Measurements from ENCODE around the gene PRICKLE1.

PRICKLE1 gene

DNA sequence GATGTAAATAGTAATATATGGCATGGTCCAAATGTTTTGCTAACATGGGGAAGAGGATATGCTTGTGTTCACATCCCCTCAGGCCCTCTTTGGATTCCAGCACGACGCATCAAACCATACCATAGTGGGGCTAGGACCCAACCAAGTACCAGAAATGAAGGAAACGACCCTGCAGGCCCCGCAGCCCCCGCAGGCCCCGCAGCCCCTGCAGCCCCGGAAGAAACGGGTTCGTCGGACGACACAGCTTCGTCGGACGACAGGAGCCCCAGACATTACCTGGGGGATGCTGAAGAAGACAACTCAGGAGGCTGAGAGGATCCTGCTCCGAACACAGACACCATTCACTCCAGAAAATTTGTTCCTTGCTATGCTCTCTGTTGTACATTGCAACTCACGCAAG lies 143.7 kb downstream of the PRICKLE1 start:
- DNase-seq, result no peak

DNA sequence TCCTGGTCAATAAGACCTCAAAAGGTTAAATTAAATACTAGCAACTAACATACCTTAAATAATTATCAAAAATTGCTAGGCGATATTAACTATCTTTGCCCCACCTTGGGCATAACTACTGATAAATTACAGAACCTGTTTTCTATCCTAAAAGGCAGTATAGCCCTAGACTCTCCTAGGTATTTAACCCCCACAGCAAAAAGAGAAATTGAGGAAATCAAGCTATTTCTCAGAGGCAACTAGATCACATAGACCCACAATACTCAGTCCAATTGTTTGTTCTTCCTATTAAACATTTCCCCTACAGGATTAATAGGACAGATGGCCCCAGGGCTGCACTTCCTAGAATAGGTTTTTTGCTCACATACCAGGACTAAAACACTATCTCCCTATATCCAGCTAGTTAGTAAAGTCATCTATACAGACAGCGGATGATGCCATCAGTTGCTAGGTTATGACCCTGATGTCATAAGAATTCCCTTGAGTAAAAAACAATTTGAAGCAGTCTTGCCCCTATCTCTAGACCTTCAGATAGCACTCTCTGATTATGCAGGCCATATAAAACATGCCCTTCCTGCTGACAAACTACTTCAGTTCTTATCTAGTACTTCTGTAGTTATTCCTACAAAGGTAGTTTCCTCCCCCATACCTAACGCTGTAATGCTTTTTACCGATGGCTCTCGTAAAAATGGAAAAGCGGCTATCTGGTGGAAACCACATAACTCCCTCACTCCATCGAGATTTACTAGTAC lies 145.2 kb downstream of the PRICKLE1 start:
- no peak for DNase-seq

- DNase-seq, result no peak
Observed at GRCh38 chr12:42442888-42443287, 146.7 kb downstream of the PRICKLE1 start.

- no peak for DNase-seq
Observed at GRCh38 chr12:42442311-42442759, 147.2 kb downstream of the PRICKLE1 start.

DNA sequence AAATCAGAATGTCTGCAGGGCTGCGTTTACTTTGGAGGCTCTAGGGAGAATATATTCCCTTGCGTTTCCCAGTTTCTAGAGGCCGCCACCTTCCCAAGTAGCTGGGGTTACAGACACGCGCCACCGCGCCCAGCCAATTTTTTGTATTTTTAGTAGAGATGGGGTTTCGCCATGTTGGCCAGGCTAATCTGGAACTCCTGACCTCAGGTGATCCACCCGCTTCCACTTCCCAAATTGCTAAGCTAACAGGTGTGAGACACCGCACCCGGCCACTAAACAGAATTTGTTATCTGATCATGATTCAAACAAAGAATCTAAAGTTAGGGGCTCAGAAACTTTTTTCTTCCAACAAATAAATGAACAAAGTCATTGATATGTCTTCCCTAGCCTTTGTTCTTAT lies 148.9 kb downstream of the PRICKLE1 start:
- DNase-seq, result no peak

GRCh38 chr12:42432517-42433140 lies 156.9 kb downstream of the PRICKLE1 start:
- DNase-seq, result no peak

- no peak for DNase-seq
Observed at GRCh38 chr12:42428850-42429249, 160.7 kb downstream of the PRICKLE1 start.

- DNase-seq, result no peak
Observed at GRCh38 chr12:42426746-42427145, 162.8 kb downstream of the PRICKLE1 start.

GRCh38 chr12:42422785-42423184 lies 166.8 kb downstream of the PRICKLE1 start:
- DNase-seq, result no peak

DNA sequence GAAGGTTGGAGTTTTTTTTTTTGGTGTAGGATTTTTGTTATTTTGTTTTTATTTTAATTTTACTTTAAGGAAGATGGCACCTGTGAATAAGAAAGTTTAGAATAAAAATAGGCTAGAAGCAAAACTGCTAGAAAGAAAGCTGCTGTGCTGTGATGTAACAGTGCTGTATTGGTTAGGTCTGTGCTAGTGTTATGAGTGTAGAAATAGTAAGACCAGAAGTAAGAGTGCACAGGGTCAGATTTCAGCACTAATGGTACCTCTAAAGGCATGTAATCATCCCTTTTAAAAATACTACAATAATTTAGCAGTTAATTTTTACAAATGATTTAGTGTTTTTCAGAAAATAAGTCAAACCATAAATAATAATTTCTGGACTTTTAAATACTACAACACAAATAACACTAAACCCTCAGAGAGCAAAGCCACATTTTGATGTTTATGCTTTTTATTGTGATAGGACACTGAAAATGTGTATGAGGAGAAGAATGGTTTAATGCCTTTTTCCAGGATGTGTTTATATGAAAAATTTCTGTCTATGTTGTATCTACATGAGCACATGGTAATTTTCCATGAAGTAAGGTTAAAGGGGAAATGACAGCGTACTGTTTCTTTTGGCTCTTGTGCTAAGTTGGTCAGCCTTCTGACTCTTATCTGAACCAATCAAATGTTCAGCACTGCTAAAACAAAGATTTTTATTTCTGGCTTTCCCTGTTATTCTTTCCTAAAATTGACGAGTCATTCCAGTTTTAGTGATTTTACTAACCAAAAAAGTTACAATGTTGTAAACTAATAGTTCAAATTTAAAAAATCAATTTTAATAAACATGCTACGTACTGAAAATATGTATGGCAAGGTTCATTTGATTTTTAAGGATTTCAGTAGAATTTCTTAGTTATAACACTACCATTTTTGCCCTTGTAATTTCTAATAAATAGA lies 167.4 kb downstream of the PRICKLE1 start:
- no peak for DNase-seq

DNA sequence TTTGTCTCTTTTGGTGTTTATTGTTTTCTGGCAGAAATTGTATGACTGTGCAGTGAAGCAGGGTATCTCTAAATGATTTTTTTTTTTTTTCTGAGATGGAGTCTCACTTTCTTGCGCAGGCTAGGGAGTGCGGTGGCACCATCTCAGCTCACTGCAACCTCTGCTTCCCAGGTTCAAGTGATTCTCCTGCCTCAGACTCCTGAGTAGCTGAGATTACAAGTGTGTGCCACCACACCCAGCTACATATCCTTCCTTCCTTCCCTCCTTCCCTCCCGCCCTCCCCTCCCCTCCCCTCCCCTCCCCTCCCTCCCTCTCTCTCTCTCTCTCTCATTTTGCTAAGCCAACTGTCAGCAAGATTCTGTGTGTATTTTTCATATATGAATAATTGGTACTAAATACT lies 169.2 kb downstream of the PRICKLE1 start:
- DNase-seq, result no peak

DNA sequence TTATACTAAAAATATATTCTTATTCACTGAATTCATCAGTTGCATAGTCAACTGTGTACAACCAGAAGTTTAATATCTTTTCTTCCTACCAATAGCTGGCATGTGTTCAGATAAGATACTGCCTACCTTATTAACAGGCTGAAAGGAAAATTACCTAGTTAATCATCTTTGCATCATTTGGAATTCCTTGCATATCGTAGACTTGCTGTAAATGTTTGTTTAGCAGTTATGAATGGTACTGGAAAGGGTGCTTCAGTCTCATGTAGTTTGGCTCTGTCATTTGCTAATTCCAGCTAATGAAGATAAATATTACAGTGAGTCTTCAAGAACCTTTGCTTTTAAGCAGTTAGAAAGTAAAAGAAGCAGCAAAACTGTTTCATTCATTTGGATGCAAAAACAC lies 179.2 kb downstream of the PRICKLE1 start:
- no peak for DNase-seq

DNA sequence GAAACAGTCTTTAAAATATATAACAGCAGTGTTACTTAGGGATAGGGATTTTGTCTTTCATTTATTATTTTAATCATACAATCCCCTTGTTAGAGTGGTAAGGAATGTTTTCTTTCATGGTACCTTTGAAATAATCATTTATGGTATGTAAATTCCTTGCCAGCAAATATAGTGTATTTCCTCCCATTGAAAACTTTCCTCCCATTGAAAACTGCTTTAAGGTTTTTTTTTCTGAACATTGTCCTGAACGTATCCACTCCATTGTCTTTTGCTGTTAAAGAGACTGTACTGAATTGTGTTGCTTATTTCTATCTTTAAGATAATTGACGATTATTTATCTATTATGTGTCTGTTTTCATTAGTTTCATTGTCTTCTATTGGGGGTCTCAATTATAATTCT lies 180.1 kb downstream of the PRICKLE1 start:
- DNase-seq, result no peak

DNA sequence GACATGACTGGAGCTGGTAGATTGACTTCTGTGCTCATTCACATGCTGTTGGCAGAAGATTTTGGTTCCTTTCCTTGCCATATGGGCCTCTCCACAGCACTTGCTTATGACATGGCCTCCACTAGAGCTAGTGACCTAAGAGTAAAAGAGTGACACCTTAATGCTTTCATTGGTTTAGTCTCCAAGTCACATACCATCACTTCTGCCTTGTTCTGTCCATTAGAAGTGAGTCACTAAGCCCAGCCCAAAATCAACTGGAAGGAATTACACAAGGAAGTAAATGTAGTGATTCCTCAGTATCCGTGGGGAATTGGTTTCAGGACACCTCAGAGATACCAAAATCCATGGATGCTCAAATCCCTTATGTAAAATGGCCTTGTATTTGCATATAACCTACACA lies 182.2 kb downstream of the PRICKLE1 start:
- no peak for DNase-seq
